ENCODE measurements around the gene MRPL44. TPM values are rescaled to one million over a fixed set of nuclear protein-coding genes. Genes with fewer than 3 reads are reported as not detected.

The MRPL44 gene
- total and polyA plus RNA-seq, 2 of the 13 experiments (the other 11 are each of a cell fraction or from before 2014, with no cell fraction given) = 38.4 to 78.0 TPM

DNA sequence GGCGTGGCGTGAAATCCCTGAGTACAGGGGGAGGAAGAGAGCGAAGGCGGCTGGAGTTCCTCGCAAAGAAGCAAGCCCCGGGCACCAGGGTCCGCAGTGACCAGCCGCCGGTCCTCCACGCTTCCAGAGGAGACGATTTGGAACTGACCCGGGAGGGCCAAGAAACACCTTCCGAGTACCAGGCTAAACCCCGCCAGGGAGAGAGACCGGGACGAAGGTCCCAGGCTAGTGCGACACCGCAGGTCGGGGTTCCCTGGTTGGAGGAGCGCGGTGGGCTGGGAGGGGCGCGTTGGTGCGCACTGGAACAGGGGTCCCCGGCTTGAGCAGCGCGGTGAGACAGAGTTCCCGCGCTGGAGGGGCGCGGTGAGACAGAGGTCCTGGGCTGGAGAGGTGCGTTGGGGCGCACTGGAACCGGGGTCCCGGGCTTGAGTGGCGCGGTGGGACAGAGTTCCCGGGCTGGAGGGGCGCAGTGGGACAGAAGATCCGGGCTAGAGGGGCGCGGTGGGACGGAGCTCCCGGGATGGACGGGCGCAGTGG lies 13.0 kb upstream of the MRPL44 start (continued):
- TF ChIP-seq NFATC3 (CRISPR knock-in tag; IDR thresholded peaks at IDR 0.05) (no peak), ZNF660 (CRISPR knock-in tag; IDR thresholded peaks at IDR 0.05; ENCODE audit: borderline replicate concordance, low read depth) (no peak), ZNF547 (CRISPR knock-in tag; IDR thresholded peaks at IDR 0.05) (no peak), FOXA3 (CRISPR knock-in tag; IDR thresholded peaks at IDR 0.05) (0 out of 2 replicates have a peak, but pooled peaks have one; percentile 24), ELF4 (CRISPR knock-in tag; IDR thresholded peaks at IDR 0.05; ENCODE audit: borderline replicate concordance) (no peak), ARHGAP35 (CRISPR knock-in tag; IDR thresholded peaks at IDR 0.05; ENCODE audit: borderline replicate concordance) (peak; percentile 69; the same call in 1 of the 2 replicates), ZNF850 (CRISPR knock-in tag; conservative IDR thresholded peaks at IDR 0.05) (0 out of 2 replicates have a peak, but pooled peaks have one; percentile 28), JUN (CRISPR knock-in tag; IDR thresholded peaks at IDR 0.05) (no peak), CSRNP2 (CRISPR knock-in tag; conservative IDR thresholded peaks at IDR 0.05; ENCODE audit: low read depth) (no peak), ZNF556 (CRISPR knock-in tag; IDR thresholded peaks at IDR 0.05; ENCODE audit: borderline replicate concordance) (no peak; the same call in 1 of the 2 replicates), TAF1 (CRISPR knock-in tag; IDR thresholded peaks at IDR 0.05) (0 out of 2 replicates have a peak, but pooled peaks have one; percentile 26), SOX13 (IDR thresholded peaks at IDR 0.05) (no peak), SOX13 (CRISPR knock-in tag; conservative IDR thresholded peaks at IDR 0.05 in 1 of 2, IDR thresholded peaks at IDR 0.05 in 1 of 2) (no peak), ZZZ3 (CRISPR knock-in tag; IDR thresholded peaks at IDR 0.05; ENCODE audit: borderline replicate concordance) (no peak), CBFB (CRISPR knock-in tag; IDR thresholded peaks at IDR 0.05) (no peak; the same call in 1 of the 2 replicates), ZNF709 (CRISPR knock-in tag; IDR thresholded peaks at IDR 0.05) (no peak), ZBTB8A (CRISPR knock-in tag; IDR thresholded peaks at IDR 0.05; ENCODE audit: borderline replicate concordance, low read depth) (no peak), ZNF12 (CRISPR knock-in tag; IDR thresholded peaks at IDR 0.05) (no peak), FOSL2 (CRISPR knock-in tag; IDR thresholded peaks at IDR 0.05) (peak; percentile 34; the same call in 1 of the 2 replicates)
- TF ChIP-seq, protein P1, sequence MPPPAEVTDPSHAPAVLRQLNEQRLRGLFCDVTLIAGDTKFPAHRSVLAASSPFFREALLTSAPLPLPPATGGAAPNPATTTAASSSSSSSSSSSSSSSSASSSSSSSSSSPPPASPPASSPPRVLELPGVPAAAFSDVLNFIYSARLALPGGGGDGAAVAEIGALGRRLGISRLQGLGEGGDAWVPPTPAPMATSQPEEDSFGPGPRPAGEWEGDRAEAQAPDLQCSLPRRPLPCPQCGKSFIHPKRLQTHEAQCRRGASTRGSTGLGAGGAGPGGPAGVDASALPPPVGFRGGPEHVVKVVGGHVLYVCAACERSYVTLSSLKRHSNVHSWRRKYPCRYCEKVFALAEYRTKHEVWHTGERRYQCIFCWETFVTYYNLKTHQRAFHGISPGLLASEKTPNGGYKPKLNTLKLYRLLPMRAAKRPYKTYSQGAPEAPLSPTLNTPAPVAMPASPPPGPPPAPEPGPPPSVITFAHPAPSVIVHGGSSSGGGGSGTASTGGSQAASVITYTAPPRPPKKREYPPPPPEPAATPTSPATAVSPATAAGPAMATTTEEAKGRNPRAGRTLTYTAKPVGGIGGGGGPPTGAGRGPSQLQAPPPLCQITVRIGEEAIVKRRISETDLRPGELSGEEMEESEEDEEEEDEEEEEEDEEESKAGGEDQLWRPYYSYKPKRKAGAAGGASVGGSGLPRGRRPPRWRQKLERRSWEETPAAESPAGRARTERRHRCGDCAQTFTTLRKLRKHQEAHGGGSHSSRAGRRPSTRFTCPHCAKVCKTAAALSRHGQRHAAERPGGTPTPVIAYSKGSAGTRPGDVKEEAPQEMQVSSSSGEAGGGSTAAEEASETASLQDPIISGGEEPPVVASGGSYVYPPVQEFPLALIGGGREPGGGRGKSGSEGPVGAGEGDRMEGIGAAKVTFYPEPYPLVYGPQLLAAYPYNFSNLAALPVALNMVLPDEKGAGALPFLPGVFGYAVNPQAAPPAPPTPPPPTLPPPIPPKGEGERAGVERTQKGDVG (CRISPR knock-in tag; IDR thresholded peaks at IDR 0.05; ENCODE audit: borderline replicate concordance) = no peak
- TF ChIP-seq, protein P2, sequence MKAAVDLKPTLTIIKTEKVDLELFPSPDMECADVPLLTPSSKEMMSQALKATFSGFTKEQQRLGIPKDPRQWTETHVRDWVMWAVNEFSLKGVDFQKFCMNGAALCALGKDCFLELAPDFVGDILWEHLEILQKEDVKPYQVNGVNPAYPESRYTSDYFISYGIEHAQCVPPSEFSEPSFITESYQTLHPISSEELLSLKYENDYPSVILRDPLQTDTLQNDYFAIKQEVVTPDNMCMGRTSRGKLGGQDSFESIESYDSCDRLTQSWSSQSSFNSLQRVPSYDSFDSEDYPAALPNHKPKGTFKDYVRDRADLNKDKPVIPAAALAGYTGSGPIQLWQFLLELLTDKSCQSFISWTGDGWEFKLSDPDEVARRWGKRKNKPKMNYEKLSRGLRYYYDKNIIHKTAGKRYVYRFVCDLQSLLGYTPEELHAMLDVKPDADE (CRISPR knock-in tag; IDR thresholded peaks at IDR 0.05) = no peak
- TF ChIP-seq, protein P3, sequence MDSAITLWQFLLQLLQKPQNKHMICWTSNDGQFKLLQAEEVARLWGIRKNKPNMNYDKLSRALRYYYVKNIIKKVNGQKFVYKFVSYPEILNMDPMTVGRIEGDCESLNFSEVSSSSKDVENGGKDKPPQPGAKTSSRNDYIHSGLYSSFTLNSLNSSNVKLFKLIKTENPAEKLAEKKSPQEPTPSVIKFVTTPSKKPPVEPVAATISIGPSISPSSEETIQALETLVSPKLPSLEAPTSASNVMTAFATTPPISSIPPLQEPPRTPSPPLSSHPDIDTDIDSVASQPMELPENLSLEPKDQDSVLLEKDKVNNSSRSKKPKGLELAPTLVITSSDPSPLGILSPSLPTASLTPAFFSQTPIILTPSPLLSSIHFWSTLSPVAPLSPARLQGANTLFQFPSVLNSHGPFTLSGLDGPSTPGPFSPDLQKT (CRISPR knock-in tag; IDR thresholded peaks at IDR 0.05; ENCODE audit: borderline replicate concordance) = no peak

Data from HepG2 (cell line).